SU-DHL-6 (cell line): ENCODE data around the gene ADGRG2.

Experiments
- H2AFZ ChIP-seq: fragments of 200-600 bp; sonication (generic); 2 replicates; pipeline ENCODE4 v1.6.1; 2014; ENCODE audit warnings: low read depth, mild to moderate bottlenecking, moderate library complexity, mixed read lengths, antibody characterized with exemption, low read length; ENCODE audit not compliant: severe bottlenecking
- H3F3A ChIP-seq: fragments of 200-600 bp; shearing (Covaris generic); 2 replicates; pipeline ENCODE4 v1.6.0; 2016; ENCODE audit warnings: antibody characterized with exemption, mild to moderate bottlenecking; ENCODE audit not compliant: insufficient read depth
- H3K27ac ChIP-seq: fragments of 200-600 bp; sonication (generic); 2 replicates; pipeline ENCODE4 v1.5.1; 2016; ENCODE audit warnings: low read depth, mild to moderate bottlenecking, low read length, moderate library complexity, mixed read lengths
- H3K27me3 ChIP-seq: fragments of 200-600 bp; sonication (generic), shearing (Covaris generic); 2 replicates; pipeline ENCODE4 v1.6.0; 2014; ENCODE audit warnings: mild to moderate bottlenecking, low read length
- H3K36me3 ChIP-seq: fragments of 200-600 bp; sonication (generic); 2 replicates; pipeline ENCODE4 v1.6.1; 2014; ENCODE audit warnings: mild to moderate bottlenecking, low read length, mixed read lengths
- H3K4me2 ChIP-seq: fragments of 300-600, 200-600 bp; shearing (Covaris generic), sonication (generic); 2 replicates; pipeline ENCODE4 v1.6.0; 2014; ENCODE audit warnings: low read length, low read depth, mild to moderate bottlenecking; ENCODE audit not compliant: poor library complexity, severe bottlenecking
- H3K4me3 ChIP-seq: fragments of 200-600 bp; sonication (generic); 2 replicates; pipeline ENCODE4 v1.5.1; 2014; ENCODE audit warnings: antibody characterized with exemption, low read length, mild to moderate bottlenecking, mixed read lengths; ENCODE audit not compliant: insufficient read depth, poor library complexity, severe bottlenecking
- H3K79me2 ChIP-seq: fragments of 200-600 bp; sonication (generic); 2 replicates; pipeline ENCODE4 v1.6.1; 2014; ENCODE audit warnings: mild to moderate bottlenecking, low read length, moderate library complexity; ENCODE audit not compliant: insufficient read depth
- H3K9ac ChIP-seq: fragments of 200-600 bp; sonication (generic); 2 replicates; pipeline ENCODE4 v1.7.0; 2014; ENCODE audit warnings: mild to moderate bottlenecking, low read length
- H3K9me2 ChIP-seq: fragments of 200-600 bp; sonication (generic); replicated peaks from 2 replicates; pipeline ENCODE4 v1.6.1; 2014; ENCODE audit warnings: low read length; ENCODE audit not compliant: insufficient read depth
- H3K9me3 ChIP-seq: fragments of 200-600 bp; sonication (generic); 2 replicates; pipeline ENCODE4 v1.6.1; 2014; ENCODE audit warnings: low read length, mixed read lengths; ENCODE audit not compliant: insufficient read depth
- H4K20me1 ChIP-seq: fragments of 200-600 bp; sonication (generic); 2 replicates; pipeline ENCODE4 v1.6.1; 2014; ENCODE audit warnings: low read depth, mild to moderate bottlenecking, antibody characterized with exemption, low read length, moderate library complexity, mixed read lengths
- EZH2phosphoT487 ChIP-seq: fragments of 200-600 bp; sonication (generic), shearing (Covaris generic); conservative IDR thresholded peaks from 2 replicates; pipeline ENCODE4 v1.6.1; 2018; ENCODE audit warnings: mild to moderate bottlenecking, antibody characterized with exemption, low read length, moderate library complexity, mixed read lengths
- TF ChIP-seq, protein P1 (sequence below): fragments of 200-600 bp; sonication (generic); IDR thresholded peaks from one replicate; pipeline ENCODE4 v1.5.1; 2017; ENCODE audit warnings: antibody characterized with exemption, mild to moderate bottlenecking, low read length, moderate library complexity; ENCODE audit not compliant: insufficient read depth, poor library complexity, severe bottlenecking

Gene ADGRG2

DNA sequence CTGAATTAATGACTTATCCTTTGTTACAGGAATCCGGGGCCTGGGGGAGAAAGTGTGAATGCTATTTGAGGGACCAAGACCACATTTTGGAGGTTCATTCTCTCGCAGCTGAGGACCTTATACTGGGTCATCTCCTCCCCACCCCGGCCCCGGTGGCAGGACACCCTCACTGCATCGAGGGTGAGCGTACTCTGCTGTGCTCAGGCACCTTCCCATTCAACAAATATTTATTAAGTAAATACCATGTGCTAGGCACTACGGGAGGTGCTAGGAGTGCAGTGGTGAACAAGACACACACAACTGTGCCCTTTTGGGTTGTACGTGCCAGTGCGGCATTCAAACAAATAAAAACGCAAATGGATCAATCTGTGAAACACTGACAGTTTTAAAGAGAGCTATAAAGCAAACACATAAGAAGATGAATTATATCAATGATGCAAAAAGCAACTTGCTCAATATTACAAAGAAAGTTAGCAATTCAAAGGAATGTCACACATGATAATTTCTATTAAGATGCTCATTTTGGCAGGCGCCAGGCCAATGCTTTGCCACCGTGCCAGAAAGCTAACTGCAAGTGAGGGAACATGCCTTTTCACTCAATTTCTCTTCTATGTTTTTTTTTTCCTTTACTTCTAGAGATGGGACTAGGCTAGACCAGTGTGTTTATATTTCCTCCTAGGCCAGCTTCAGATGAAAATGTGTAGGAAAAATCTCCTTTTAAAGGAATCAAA, 24.6 kb downstream of the ADGRG2 start:
- Histone ChIP-seq H3K79me2 (no peaks in the 10 kb centered on the region), H3K9me2 (no peaks in the 10 kb centered on the region), H3K27ac (no peak overlapping the region), H3K27me3 (no peaks in the 10 kb centered on the region), H3F3A (no peaks in the 10 kb centered on the region), H3K9me3 (no peaks in the 10 kb centered on the region), H4K20me1 (no peaks in the 10 kb centered on the region), H3K4me3 (no peak overlapping the region), H2AFZ (no peak overlapping the region), H3K9ac (no peak overlapping the region), H3K4me2 (no peak overlapping the region), H3K36me3 (no peaks in the 10 kb centered on the region)
- TF ChIP-seq EZH2phosphoT487 = no peak
- TF ChIP-seq, protein P1, sequence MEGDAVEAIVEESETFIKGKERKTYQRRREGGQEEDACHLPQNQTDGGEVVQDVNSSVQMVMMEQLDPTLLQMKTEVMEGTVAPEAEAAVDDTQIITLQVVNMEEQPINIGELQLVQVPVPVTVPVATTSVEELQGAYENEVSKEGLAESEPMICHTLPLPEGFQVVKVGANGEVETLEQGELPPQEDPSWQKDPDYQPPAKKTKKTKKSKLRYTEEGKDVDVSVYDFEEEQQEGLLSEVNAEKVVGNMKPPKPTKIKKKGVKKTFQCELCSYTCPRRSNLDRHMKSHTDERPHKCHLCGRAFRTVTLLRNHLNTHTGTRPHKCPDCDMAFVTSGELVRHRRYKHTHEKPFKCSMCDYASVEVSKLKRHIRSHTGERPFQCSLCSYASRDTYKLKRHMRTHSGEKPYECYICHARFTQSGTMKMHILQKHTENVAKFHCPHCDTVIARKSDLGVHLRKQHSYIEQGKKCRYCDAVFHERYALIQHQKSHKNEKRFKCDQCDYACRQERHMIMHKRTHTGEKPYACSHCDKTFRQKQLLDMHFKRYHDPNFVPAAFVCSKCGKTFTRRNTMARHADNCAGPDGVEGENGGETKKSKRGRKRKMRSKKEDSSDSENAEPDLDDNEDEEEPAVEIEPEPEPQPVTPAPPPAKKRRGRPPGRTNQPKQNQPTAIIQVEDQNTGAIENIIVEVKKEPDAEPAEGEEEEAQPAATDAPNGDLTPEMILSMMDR = no peak

DNA sequence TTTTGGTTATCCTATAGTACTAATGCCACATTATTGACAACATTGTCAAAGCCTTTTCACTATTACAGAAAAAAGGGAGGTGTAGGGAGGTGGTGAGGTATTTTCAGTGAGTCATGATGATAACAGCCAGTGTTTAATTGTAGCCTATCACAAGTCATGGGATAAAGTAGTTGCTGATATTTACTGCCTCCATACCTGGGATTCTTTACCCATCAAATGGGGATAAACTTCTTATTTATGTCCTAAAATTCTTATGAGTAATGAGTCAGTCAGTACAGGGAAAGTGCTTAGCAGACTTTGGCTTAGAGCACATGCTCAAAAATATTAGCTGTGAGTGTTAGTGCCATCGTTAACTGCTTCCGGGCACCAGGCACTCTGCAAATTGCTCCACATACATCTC, 25.7 kb downstream of the ADGRG2 start:
- no peaks in the 10 kb centered on the region for H3K9me2 ChIP-seq
- no peak overlapping the region for H3K27ac ChIP-seq
- no peaks in the 10 kb centered on the region for H3K36me3 ChIP-seq
- H3K4me3 ChIP-seq = no peak overlapping the region
- no peaks in the 10 kb centered on the region for H3K79me2 ChIP-seq
- TF ChIP-seq EZH2phosphoT487 = no peak
- TF ChIP-seq, protein P1 = no peak
- H3K9ac ChIP-seq = no peak overlapping the region
- no peak overlapping the region for H2AFZ ChIP-seq
- no peaks in the 10 kb centered on the region for H4K20me1 ChIP-seq
- no peaks in the 10 kb centered on the region for H3K9me3 ChIP-seq
- H3F3A ChIP-seq = no peaks in the 10 kb centered on the region
- no peaks in the 10 kb centered on the region for H3K27me3 ChIP-seq
- no peak overlapping the region for H3K4me2 ChIP-seq

DNA sequence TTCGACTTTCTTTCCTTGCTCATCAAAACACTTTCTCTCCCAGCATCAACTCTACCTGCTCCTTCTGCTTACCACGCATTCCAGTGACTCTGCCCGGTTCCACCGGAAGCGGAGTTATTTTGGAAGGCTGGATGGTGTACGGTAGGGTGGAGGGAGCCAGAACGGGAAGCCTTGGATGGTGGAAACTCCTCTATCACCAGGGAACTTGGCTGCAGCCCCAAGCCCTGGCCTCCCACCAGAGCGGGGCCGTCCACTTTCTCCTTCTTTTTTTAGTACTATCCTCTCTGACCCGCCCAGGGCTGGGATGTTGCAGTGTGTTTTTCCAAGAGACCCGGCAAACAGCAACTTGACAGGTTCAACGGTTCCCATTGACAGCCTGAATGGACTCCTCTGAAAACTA, 27.6 kb downstream of the ADGRG2 start:
- Histone ChIP-seq H3K27ac (no peak overlapping the region), H3K27me3 (no peaks in the 10 kb centered on the region), H3K9me2 (no peaks in the 10 kb centered on the region), H3K9me3 (no peaks in the 10 kb centered on the region), H4K20me1 (no peaks in the 10 kb centered on the region), H3K4me3 (no peak overlapping the region), H3K9ac (no peak overlapping the region), H3F3A (no peaks in the 10 kb centered on the region), H3K36me3 (no peaks in the 10 kb centered on the region), H3K4me2 (no peak overlapping the region), H2AFZ (no peak overlapping the region), H3K79me2 (no peaks in the 10 kb centered on the region)
- TF ChIP-seq, protein P1 = no peak
- no peak for TF ChIP-seq EZH2phosphoT487
